Mucosa of descending colon (tissue), 3 donors: ENCODE results near the gene GLI1. TPM values are rescaled to one million over a fixed set of nuclear protein-coding genes. Genes with fewer than 3 reads are reported as not detected.
A peak's percentile ranks its signal among the peaks of the same experiment; 100 is the strongest.

Experiments
- ATAC-seq: fragments of 200-7000 bp; cut with Tn5 transposase; one replicate; pipeline ENCODE4 v1.9.1; 2020; ENCODE audit warnings: mild to moderate bottlenecking, moderate library complexity
- DNase-seq, 3 donors: peaks; one replicate each; pipeline ENCODE4 v3.0.0-alpha.2; 2020
- H3K36me3 ChIP-seq: fragments of 200-600 bp; one replicate; pipeline ENCODE4 v1.8.0; 2021; ENCODE audit warnings: low read depth, mild to moderate bottlenecking
- H3K4me1 ChIP-seq: fragments of 200-600 bp; one replicate; pipeline ENCODE4 v1.8.0; 2021; ENCODE audit warnings: low read depth, mild to moderate bottlenecking
- H3K4me3 ChIP-seq: fragments of 200-600 bp; one replicate; pipeline ENCODE4 v1.8.0; 2021; ENCODE audit warnings: mild to moderate bottlenecking
- H3K9me3 ChIP-seq: fragments of 200-600 bp; one replicate; pipeline ENCODE4 v1.8.0; 2021; ENCODE audit warnings: mild to moderate bottlenecking
- CTCF ChIP-seq: fragments of 200-600 bp; IDR thresholded peaks from one replicate; pipeline ENCODE4 v1.8.0; 2022; ENCODE audit warnings: antibody characterized with exemption, mild to moderate bottlenecking
- intact Hi-C, 2 donors: fragments of 100-400 bp; cut with DNase I in 1 of 2; cut with micrococcal nuclease in 1 of 2; formaldehyde crosslinking; loops; one replicate each; pipeline versions ENCODE4 v1.11.0 to v1.11.1; 2022; cut with DNase I, micrococcal nuclease
- total RNA-seq, 3 donors: library from RNA; stranded (reverse); fragmentation: NEBNext Ultra II Directional in 2 of 3; extraction: Animal tissue kit (Norgen Biotek cat#: 25700) in 2 of 3; gene quantifications; one replicate each; pipeline versions ENCODE4 v1.2.1 to v1.2.4, GENCODE V29; 2021 to 2023
- donor health status: DM: no; HTN: no; CAD: no; lungs with moderate emphysema.
- donor health status: DM: no; HTN: no; CAD: no.
- donor health status: DM: no; HTN: yes; CAD: no.

Gene GLI1
- total RNA-seq, 3 donors from 2014 or later, result 0.46 to 2.0 (median 1.9) TPM

GRCh38 chr12:57473392-57473791, 13.8 kb downstream of the GLI1 start:
- Histone ChIP-seq H3K4me1 (peaks cover 23% of the 10 kb centered on the region), H3K9me3 (no peaks in the 10 kb centered on the region), H3K4me3 (no peak overlapping the region), H3K36me3 (no peaks in the 10 kb centered on the region)
- no peak for ATAC-seq
- peak in 1 of 3 donors; percentile 1 for DNase-seq
- intact Hi-C loops, result no loop called here
- TF ChIP-seq CTCF, result no peak

GRCh38 chr12:57473886-57474285, 14.3 kb downstream of the GLI1 start:
- no peak for ATAC-seq
- TF ChIP-seq CTCF, result no peak
- no peak for DNase-seq
- intact Hi-C loops, result no loop called here
- Histone ChIP-seq H3K4me1 (peaks cover 23% of the 10 kb centered on the region), H3K4me3 (no peak overlapping the region), H3K9me3 (no peaks in the 10 kb centered on the region), H3K36me3 (no peaks in the 10 kb centered on the region)

- TF ChIP-seq CTCF, result no peak
- no peak overlapping the region for H3K4me3 ChIP-seq
- DNase-seq (peak in 1 of 3 donors; percentile 26), ATAC-seq (no peak)
- H3K4me1 ChIP-seq, result peaks cover 23% of the 10 kb centered on the region
- intact Hi-C loops, result no loop called here
- no peaks in the 10 kb centered on the region for H3K36me3 ChIP-seq
- H3K9me3 ChIP-seq, result no peaks in the 10 kb centered on the region
These were observed 14.8 kb downstream of the GLI1 start for GRCh38 chr12:57474430-57474829.

- no peak overlapping the region for H3K4me3 ChIP-seq
- ATAC-seq, result no peak
These were observed 15.3 kb downstream of the GLI1 start for GRCh38 chr12:57474862-57475261.

GRCh38 chr12:57475271-57476161, 15.9 kb downstream of the GLI1 start:
- intact Hi-C loops, result no loop called here
- peak in 1 of 3 donors; percentile 62 for DNase-seq

More at GRCh38 chr12:57474862-57475261, 15.3 kb downstream of the GLI1 start:
- Histone ChIP-seq H3K9me3 (no peaks in the 10 kb centered on the region), H3K36me3 (no peaks in the 10 kb centered on the region), H3K4me1 (peaks cover 23% of the 10 kb centered on the region)
- intact Hi-C loops, result no loop called here
- TF ChIP-seq CTCF, result no peak
- DNase-seq, result peak in 1 of 3 donors; percentile 17

More at GRCh38 chr12:57475271-57476161, 15.9 kb downstream of the GLI1 start:
- Histone ChIP-seq H3K4me1 (peaks cover 22% of the 10 kb centered on the region), H3K4me3 (no peak overlapping the region), H3K9me3 (no peaks in the 10 kb centered on the region), H3K36me3 (no peaks in the 10 kb centered on the region)
- peak; percentile 21 for ATAC-seq
- TF ChIP-seq CTCF, result no peak
